ELF-1 (cell line): Measurements from ENCODE around the gene ADCK2.
"Not testable (repeated sequence)": the region's sequence is repeated elsewhere in the genome, so short reads cannot be mapped to it uniquely, and the experiment has no call there.

Source experiments
- DNase-seq: peaks from one replicate; pipeline ENCODE4 v3.0.0-alpha.2; 2016; ENCODE audit warnings: low read depth, low spot score

The ADCK2 gene, protein sequence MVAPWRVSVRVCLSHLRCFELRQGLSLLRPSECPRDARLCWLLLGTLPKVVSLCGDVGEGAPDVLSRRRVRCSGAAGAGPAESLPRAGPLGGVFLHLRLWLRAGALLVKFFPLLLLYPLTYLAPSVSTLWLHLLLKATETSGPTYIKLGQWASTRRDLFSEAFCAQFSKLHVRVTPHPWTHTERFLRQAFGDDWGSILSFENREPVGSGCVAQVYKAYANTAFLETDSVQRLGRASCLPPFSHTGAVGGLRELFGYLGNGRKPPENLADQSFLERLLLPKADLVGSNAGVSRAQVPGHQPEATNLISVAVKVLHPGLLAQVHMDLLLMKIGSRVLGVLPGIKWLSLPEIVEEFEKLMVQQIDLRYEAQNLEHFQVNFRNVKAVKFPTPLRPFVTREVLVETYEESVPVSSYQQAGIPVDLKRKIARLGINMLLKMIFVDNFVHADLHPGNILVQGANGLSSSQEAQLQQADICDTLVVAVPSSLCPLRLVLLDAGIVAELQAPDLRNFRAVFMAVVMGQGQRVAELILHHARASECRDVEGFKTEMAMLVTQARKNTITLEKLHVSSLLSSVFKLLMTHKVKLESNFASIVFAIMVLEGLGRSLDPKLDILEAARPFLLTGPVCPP

DNA sequence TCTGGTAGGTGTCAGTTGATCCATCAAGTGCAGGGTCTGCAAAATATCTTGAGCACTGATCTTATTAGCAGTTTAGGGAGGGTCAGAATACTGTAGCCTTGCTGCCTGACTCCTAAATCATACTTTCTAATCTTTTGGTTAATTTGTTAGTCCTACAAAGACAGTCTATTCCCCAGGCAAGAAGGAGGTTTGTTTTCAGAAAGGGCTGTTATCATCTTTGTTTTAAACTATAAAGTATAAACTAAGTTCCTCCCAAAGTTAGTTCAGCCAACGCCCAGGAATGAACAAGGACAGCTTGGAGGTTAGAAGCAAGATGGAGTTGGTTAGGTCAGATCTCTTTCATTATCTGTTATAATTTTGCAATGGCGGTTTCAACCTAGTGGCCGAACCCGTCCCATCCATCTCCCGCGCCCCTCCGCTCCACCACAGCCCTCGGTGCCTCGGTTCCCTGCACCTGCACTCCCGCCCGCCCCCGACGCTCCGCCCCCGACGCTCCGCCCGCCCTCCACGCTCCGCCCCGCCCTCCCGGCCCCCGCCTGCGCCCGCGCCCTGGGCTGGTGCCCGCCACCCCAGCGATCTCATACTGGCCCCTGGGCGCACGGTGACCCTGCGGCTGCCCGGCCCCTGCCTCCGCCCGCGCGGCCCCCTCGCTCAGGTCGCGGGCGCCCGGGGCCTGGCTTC is at the start of gene ADCK2:
ADCK2 (plus strand) TSS at position 564 of the 681 bp plus-strand sequence. CDS start 386 bp downstream, outside the sequence.
- DNase-seq = no peak

DNA sequence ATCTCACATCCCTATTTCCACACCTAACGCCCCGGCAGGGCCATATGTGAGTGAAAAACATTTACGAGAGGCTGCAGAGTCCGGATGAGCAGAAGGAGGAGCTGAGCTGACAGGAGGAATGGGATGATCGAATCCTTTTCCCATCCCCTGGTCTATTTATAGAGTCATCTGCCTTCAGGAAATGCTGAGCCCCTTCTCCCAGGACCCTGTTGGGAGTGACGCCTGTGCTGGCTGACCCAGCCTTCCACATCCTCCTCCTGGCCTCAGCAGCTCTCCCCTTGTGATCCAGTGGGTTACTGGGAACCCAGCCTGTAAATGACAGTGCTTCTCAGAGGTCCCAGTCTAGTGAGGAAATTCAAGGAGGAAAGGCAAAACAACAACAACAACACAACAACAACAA is 48.8 kb upstream of the ADCK2 start:
- DNase-seq = peak; percentile 76

DNA sequence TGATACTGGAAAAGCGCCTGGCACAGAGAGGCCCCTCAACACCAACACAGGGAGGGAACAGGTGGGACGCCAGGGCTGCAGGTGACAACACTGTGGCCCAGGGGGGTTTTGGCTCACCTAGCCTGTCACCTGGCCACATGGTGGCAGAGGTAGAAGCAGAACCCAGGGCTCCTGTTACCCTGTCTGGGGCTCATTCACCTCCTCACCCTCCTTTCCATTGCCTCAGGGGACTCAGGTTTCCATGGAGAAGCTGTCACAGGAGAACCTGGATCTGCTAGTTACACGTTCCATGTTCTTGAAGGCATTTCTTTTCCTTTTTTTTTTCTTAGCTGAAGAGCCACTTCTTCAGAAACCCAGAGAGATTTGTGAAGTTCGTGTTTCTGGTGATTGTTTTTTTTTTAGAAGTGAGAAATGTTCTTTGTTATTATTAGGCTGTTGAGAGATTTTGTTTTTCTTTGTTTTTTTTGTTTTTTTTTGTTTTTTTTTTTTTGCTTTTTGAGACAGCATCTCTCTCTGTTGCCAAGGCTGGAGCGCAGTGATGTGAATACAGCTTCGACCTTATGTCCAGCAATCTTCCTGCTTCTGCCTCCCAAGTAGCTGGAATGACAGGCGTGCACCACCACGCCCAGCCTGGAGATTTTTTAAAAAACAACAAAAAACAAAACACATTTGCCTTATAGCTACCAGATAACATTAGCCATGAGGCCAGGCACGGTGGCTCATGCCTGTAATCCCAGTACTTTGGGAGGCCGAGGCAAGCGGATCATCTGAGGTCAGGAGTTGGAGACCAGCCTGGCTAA is 48.2 kb upstream of the ADCK2 start:
- DNase-seq = peak; percentile 91

DNA sequence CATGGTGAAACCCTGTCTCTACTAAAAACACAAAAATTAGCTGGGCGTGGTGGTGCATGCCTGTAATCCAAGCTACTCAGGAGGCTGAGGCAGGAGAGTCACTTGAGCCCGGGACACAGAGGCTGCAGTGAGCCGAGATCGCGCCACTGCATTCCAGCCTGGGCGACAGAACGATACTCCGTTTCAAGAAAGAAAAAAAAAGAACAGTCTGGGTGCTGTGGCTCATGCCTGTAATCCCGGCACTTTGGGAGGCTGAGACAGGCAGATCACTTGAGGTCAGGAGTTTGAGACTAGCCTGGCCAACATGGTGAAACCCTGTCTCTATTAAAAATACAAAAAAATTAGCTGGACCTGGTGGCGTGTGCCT is 47.6 kb upstream of the ADCK2 start:
- DNase-seq = peak; percentile 55

DNA sequence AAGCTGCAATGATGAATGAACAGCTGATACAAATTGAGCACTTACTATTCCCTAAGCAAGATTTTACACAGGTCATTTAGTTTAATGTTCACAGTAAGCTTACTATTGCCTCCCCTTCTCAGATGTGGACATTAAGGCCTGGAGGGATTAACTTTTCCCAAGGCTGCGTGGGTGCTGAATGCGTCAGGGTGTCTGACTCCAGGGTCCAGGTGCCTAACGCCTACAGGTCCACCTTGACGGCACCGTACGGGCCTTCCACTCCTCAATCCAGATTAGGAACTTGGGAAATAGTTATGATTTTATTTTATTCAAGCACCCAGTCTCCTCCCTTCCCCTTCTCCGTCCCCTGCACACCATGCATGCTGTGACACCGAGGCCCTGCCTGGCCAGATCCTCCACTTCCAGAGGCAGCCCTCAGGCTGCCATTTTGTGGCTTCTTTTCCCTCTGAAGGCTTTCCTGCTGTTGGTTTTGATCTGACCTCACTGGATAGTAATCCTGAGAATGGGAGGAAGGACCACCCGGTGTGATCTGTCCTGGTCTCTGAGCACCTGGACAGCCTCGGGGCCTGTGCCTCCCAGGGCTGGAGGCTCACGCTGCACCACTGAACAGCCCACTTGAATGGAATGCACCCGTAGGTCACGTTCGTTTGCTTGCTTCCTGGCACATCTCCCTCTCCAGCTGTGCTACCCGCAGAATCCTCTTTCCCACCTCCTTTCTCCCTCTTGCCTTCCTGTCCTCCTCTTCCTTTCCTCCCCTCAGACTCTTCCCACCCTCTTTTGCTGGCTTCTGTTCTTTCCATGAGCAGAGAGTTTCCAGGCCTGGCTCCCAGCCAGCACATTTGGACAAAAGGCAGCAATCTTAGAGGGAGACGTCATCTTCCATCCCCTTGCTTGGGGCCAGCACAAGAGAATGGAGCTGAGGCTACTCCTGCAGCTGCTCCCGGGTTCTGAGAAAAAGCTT is 46.6 kb upstream of the ADCK2 start:
- peak; percentile 99 for DNase-seq

DNA sequence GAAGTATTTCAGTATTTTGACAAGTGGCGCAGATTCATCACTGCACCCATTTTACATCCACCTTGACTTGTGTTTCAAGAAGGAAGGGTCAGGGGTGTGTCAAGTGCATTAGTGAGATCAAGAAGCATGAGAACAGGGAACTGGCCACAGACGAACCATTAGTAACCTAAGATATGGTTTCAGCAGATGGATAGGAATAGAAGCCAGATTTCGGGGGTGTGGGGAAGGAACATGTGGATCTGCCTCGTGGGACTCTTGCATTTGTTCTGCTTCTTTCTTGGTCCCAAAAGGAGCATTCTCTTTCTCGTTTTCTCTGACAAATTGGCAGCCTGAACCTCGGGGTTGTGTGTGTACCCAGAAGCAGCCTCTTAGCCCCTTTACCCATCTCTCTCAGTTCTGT is 41.7 kb upstream of the ADCK2 start:
- DNase-seq = no peak

DNA sequence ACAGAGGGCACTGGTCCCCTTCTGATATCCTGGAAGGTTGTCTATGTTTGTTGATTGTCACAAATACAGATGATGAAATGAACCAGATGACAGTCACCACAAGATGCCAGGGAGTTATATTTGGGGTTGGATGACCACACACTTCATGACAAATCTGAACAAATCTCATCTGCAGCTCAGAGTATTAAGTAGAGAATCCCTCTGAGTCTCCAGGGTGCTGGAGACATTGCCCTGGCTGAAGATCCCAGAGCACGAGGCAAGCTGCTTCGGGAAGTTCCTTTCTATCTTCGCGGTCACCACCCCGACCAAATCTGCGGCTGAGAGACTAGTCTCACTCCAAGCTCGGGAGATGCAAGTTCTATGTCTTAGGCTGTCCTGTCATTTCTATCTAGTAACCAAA is 41.1 kb upstream of the ADCK2 start:
- no peak for DNase-seq

DNA sequence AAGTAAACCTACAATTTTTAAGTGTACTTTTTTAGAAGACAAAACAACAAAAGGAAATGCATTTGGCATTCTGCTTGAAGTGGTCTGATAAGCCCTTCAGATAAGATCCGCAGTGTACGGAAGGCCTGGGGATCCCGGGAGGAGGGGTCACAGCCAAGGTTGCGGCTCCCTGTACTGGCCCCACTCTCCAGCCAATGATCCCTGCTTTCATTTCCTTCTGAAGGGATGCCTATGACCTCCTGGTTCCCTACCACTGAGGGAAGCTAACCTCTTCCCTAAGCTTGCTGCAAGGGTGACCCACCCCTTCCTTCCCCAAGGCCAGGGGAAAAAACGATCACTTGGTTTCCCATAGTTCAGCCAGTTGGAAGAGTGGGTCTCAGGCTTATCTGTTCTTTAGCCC is 37.4 kb upstream of the ADCK2 start:
- DNase-seq = peak; percentile 35

DNA sequence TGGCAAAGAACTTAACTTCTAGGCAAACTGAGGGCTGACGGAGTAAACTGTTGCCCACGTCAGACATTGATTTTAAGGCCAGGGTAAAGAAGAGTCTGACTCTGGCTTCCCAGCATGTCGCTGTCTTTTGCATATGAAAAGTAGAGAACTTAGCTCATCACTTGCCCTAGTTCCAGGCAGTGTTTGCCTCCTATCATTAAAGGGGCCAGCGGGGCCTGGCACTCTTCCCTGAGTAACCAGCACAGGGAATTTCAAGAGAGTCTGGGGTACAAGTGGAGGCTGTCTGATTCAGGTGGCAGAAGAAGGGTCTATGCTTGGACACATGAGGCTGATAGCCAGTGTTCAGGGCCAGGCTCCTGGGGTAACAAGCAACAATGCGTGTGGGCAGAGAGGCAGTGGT is 36.9 kb upstream of the ADCK2 start:
- peak; percentile 39 for DNase-seq

DNA sequence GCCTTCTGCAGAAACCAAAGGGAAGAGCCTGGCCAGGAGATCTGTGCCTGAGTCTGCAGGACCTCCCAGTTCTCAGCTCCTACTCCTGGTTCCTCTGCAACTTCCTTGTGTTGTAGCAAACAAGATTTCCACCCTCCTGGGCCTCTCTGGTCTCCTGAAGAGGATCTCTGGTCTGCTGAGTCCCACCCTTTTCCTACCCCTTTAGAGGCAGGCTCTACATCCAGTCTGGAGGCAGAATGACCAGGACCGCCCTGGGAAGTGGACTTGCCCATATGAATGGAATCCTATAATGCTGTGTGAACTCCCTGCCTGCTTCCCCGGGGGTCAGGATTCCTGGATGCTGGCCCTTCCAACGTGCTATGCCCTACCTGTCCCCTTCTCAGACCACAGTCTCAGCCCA is 35.3 kb upstream of the ADCK2 start:
- peak; percentile 27 for DNase-seq

DNA sequence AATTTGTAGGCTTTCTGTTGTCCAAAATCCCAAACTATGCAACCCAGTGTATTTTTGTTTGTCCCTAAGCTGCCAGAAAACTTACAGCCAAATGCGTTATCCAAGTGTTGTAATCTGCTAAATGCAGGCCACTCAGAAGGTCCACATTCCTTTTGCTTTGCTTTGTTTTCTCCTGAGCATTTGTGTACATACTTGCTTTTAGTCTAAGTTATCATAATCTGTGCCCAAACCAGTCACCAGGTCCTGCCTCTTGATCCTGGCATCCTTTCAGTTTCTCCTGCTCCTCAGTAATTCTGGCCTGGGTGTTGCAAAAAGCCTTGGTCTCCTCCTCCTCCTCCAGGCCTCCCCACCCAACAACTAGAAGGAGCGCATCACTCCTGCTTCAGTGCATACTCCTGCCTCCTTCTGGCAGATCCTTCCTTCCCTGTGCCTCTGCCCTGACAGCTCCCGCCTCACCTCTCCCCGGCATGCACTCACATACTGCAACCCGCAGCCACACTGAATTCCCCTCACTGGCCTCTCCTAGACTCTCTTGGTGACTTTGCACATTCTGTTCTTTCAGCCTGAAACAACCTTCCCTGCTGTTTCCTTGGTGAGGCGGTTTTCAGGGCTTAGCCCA is 34.5 kb upstream of the ADCK2 start:
- DNase-seq = peak; percentile 86

DNA sequence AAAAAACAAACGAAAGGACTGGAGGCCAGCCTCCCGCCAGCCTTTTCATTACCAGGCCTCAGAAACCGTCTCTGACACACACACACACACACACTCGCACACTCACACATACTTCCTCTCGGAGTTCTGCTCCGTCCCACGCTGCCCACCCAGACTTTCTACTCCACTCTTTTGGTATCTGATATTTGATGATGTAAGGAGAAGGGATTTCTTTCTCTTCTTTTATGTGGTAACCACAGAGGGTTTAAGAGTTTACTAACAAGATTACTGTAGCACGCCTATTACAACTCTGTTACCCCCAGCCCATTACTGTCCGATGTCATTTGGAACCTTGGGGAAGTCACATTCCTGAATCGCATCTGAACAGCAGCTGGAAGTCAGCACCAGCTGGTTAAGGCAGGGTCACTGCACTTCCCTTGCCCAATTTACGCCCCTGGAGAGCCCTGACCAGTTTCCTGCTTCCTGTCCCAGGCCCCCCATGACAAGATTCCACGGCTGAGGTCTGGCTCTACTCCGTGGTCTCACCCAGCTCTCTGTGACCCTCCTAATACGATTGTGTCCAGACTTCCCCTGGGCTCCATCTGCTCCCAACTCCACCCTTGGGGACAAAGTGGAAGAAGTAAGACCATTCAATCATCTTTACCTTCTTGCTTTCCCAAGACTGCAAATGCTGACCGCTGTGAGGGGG is 33.2 kb upstream of the ADCK2 start:
- peak; percentile 58 for DNase-seq

DNA sequence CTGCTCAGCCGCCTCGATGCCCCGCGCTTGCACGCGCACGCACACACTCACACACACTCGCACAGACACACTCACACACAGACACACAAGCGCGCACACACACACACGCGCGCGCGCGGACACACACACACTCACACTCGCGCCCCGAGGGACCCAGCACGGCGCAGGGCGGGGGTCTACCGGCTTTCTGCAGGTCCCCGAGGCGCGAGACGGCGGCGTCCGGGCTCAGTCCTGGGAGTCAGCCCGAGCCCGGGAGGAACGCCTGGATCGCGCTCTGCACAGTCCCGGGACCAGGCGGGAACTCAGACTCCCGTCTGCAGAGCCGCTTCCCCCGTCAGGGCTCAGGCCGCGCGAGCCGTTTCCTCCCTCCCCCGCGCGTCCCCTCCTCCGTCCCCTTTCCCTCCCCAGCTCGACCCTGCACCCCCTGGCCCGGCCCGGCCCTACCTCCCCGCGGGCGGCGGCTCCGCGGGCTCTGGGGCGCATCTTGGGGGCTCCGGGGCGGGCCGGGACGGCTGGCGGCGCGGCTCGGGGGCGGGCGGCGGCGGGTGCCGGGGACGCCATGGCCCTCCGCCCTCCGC is 32.6 kb upstream of the ADCK2 start:
- peak; percentile 45 for DNase-seq

DNA sequence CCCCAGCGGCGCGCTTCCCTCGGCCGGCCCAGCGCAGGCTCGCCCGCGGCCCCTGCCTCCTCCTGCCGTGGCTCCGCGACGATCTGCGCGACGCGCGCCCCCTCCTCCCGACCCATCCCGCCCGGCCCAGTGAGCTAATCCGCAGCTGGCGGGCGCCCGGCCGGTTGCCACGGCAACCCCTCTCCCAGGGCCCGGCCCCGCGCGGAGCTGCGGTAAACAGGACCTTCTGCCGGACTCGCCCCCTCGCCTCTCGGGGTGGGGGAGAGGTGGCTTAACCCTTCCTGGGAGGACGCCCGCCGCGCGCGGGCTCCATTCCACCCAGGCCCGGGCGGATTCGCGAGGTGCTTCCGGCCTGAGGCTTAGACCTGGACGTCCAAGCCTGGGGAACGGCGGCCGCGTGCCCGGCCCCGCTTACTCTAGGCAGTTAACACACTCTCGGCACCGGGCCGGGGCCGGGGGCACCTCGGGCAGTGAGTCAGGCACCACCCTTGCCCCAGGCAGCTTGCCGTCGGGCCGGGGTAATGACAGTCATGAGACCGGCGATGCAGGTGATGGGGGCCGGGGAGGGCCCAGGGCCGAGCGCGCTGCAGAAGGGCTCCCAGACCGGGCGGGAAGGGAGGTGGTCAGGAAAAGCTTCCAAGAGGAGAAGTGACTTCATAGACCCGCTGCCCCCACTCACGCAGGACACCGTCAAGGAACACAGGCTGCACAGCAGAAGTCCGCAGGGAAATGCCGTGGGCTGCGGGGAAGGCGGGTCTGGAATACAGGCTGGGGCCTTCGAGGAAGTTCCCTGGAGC is 31.8 kb upstream of the ADCK2 start, which contains the start of gene DENND2A:
DENND2A (minus strand) TSS at position 87 of the 797 bp plus-strand sequence. CDS start 38,416 bp downstream, outside the sequence.
- DNase-seq = peak; percentile 84

DNA sequence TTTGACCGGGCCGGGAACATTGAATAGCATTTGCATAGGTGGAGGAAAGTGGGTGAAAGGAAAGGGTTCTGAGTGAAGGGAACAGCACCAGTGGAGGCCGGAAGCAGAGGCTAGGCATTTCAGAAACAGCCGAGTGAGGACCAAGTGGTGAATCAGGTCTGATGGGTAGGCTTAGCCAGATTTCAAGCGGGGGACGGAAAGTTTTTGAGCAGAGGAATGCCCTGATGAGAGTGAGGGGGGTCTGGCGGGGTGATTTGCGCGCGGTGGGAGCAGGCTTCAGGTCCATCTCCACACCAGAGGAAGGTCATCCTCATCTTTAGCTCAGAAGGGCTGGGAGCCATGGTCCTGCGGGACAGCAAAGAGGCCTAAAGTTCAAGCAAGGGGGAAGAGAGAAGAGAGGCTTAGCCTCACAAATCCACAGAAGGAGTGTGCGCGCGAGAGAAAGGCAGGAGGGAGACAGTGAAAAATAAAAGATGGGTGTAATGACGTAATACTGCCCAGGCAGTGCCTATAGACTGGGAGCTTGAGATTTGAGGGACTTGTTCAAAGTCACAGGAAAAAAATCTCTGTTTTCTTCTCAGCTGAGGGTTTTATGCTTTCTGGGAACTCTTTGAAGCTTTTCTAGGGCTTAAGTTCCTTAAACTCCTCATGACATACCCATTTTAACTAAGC is 31.1 kb upstream of the ADCK2 start:
- peak; percentile 54 for DNase-seq

DNA sequence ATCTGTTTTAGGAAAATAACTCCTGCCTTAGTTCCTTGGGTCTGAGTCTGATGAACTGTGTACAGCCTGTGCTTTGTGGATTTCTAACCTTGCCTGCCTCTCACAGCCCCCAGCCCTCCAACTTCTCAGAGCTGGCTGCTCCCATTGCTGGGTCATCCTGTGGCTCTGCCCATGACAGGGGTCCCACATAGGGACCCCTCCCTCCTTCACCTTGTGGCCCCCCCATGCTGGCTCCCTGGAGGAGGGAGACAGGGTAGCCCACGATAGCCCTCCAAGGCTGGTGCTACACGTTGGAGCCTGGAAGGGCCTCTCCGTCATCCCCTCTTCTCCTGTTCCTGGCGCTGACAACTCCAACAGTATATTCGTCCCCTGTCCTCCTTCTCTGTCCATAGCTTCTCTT is 29.3 kb upstream of the ADCK2 start:
- DNase-seq = no peak

DNA sequence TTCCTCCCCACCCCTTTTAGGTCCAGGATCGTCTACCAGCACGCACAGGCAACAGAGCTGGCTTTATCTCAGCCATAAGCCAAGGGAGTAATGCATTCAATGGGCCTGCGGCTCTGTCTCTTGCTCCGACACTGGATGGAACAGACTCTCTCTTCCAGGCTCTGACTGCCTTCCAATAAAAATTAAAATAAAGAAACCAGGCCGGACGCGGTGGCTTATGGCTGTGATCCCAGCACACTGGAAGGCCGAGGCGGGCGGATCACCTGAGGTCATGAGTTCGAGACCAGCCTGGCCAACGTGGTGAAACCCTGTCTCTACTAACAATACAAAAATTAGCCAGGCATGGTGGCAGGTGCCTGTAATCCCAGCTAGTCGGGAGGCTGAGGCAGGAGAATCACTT is 28.0 kb upstream of the ADCK2 start:
- DNase-seq = not testable (repeated sequence)
